ENCODE measurements around the gene ABHD17A. TPM values are rescaled to one million over a fixed set of nuclear protein-coding genes. Genes with fewer than 3 reads are reported as not detected.

ABHD17A gene
- total RNA-seq, 1 experiment from 2014 or later: 60.7 TPM

DNA sequence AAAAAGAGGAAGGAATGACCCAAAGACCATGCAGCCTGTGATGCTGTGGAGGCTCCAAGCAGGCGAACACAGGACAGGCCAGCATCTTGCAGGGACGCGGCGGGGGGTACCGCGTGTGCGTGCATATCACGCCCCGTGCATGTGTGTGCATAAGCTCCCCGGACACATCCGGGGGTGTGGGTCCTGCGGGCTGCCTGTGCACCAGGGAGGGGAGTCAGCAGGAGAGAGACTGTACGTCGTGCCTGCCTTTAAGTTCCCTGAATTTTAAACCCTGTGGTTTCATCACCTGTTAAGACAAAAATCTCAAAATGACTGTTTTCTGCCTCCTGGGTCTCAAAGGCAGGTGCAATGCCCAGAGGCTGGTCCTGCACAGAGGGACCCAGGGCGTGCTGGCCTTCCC, 36.5 kb upstream of the ABHD17A start (continued):
- TF ChIP-seq ZBTB43 (CRISPR knock-in tag; IDR thresholded peaks at IDR 0.05) (no peak), TP53 (CRISPR knock-in tag; IDR thresholded peaks at IDR 0.05) (no peak), RELA (CRISPR knock-in tag; IDR thresholded peaks at IDR 0.05; ENCODE audit: borderline replicate concordance) (no peak), JAZF1 (CRISPR knock-in tag; IDR thresholded peaks at IDR 0.05) (no peak)

- Mint-ChIP-seq H3K9me3 (no peaks in the 10 kb centered on the region), H3K27ac (no peak overlapping the region), H3K4me3 (no peak overlapping the region), H3K4me1 (no peaks in the 10 kb centered on the region), H3K27me3 (ENCODE audit: low read depth) (no peaks in the 10 kb centered on the region), H3K36me3 (peaks cover 35% of the 10 kb centered on the region)
- ChIA-PET CTCF (no interaction called here), POLR2A (no interaction called here)
- no peak for TF ChIP-seq CREB1 (CRISPR knock-in tag; IDR thresholded peaks at IDR 0.05)
- TF ChIP-seq, protein P1, sequence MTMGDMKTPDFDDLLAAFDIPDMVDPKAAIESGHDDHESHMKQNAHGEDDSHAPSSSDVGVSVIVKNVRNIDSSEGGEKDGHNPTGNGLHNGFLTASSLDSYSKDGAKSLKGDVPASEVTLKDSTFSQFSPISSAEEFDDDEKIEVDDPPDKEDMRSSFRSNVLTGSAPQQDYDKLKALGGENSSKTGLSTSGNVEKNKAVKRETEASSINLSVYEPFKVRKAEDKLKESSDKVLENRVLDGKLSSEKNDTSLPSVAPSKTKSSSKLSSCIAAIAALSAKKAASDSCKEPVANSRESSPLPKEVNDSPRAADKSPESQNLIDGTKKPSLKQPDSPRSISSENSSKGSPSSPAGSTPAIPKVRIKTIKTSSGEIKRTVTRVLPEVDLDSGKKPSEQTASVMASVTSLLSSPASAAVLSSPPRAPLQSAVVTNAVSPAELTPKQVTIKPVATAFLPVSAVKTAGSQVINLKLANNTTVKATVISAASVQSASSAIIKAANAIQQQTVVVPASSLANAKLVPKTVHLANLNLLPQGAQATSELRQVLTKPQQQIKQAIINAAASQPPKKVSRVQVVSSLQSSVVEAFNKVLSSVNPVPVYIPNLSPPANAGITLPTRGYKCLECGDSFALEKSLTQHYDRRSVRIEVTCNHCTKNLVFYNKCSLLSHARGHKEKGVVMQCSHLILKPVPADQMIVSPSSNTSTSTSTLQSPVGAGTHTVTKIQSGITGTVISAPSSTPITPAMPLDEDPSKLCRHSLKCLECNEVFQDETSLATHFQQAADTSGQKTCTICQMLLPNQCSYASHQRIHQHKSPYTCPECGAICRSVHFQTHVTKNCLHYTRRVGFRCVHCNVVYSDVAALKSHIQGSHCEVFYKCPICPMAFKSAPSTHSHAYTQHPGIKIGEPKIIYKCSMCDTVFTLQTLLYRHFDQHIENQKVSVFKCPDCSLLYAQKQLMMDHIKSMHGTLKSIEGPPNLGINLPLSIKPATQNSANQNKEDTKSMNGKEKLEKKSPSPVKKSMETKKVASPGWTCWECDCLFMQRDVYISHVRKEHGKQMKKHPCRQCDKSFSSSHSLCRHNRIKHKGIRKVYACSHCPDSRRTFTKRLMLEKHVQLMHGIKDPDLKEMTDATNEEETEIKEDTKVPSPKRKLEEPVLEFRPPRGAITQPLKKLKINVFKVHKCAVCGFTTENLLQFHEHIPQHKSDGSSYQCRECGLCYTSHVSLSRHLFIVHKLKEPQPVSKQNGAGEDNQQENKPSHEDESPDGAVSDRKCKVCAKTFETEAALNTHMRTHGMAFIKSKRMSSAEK (CRISPR knock-in tag; IDR thresholded peaks at IDR 0.05; ENCODE audit: borderline replicate concordance): no peak
- TF ChIP-seq AFF4 (CRISPR knock-in tag; IDR thresholded peaks at IDR 0.05; ENCODE audit: borderline replicate concordance): no peak
- ATAC-seq (no peak), DNase-seq (ENCODE audit: low spot score) (no peak)
Observed at GRCh38 chr19:1921326-1921725, 36.0 kb upstream of the ABHD17A start.

- Mint-ChIP-seq H3K27me3 (ENCODE audit: low read depth) (no peaks in the 10 kb centered on the region), H3K36me3 (peaks cover 35% of the 10 kb centered on the region), H3K4me1 (no peaks in the 10 kb centered on the region), H3K4me3 (no peak overlapping the region), H3K9me3 (no peaks in the 10 kb centered on the region), H3K27ac (no peak overlapping the region)
- no peak for ATAC-seq
- DNase-seq (ENCODE audit: low spot score): no peak
- CTCF ChIA-PET: interaction anchor here (1.1 to 1.3 kb wide), 2 partner anchors 9 to 23 kb away, joined by 3 to 5 read pairs; no protein-coding TSS in a partner anchor
- POLR2A ChIA-PET: no interaction called here
- no peak for TF ChIP-seq FOXJ3 (CRISPR knock-in tag; IDR thresholded peaks at IDR 0.05; ENCODE audit: borderline replicate concordance)
- TF ChIP-seq ZBTB43 (CRISPR knock-in tag; IDR thresholded peaks at IDR 0.05): no peak
Observed at GRCh38 chr19:1920644-1921043, 35.3 kb upstream of the ABHD17A start.

GRCh38 chr19:1918975-1919374, 33.7 kb upstream of the ABHD17A start:
- Mint-ChIP-seq H3K36me3 (peaks cover 32% of the 10 kb centered on the region), H3K9me3 (no peaks in the 10 kb centered on the region), H3K4me3 (no peak overlapping the region), H3K27ac (no peak overlapping the region), H3K4me1 (no peaks in the 10 kb centered on the region), H3K27me3 (ENCODE audit: low read depth) (no peaks in the 10 kb centered on the region)
- ChIA-PET POLR2A (no interaction called here), CTCF (no interaction called here)
- ATAC-seq (no peak), DNase-seq (ENCODE audit: low spot score) (no peak)
- TF ChIP-seq CBFB (CRISPR knock-in tag; IDR thresholded peaks at IDR 0.05; ENCODE audit: low read depth) (no peak), E2F5 (CRISPR knock-in tag; IDR thresholded peaks at IDR 0.05) (no peak), IRF2 (CRISPR knock-in tag; IDR thresholded peaks at IDR 0.05; ENCODE audit: borderline replicate concordance, low read depth) (no peak), RELA (CRISPR knock-in tag; IDR thresholded peaks at IDR 0.05; ENCODE audit: borderline replicate concordance) (no peak), ZNF232 (CRISPR knock-in tag; IDR thresholded peaks at IDR 0.05) (no peak), FOXK1 (CRISPR knock-in tag; IDR thresholded peaks at IDR 0.05) (no peak), ZBTB43 (CRISPR knock-in tag; IDR thresholded peaks at IDR 0.05) (no peak), TCF7 (CRISPR knock-in tag; IDR thresholded peaks at IDR 0.05; ENCODE audit: low read depth) (no peak)
- TF ChIP-seq, protein P2, sequence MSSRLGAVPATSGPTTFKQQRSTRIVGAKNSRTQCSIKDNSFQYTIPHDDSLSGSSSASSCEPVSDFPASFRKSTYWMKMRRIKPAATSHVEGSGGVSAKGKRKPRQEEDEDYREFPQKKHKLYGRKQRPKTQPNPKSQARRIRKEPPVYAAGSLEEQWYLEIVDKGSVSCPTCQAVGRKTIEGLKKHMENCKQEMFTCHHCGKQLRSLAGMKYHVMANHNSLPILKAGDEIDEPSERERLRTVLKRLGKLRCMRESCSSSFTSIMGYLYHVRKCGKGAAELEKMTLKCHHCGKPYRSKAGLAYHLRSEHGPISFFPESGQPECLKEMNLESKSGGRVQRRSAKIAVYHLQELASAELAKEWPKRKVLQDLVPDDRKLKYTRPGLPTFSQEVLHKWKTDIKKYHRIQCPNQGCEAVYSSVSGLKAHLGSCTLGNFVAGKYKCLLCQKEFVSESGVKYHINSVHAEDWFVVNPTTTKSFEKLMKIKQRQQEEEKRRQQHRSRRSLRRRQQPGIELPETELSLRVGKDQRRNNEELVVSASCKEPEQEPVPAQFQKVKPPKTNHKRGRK (CRISPR knock-in tag; IDR thresholded peaks at IDR 0.05; ENCODE audit: borderline replicate concordance): no peak
